Hematopoietic multipotent progenitor cell treated with erythropoietin and hydrocortisone succinate and interleukin-3 and kit ligand, for 4 days (in vitro differentiated cells): ENCODE data around the gene MVK.

Experiments
- DNase-seq: peaks from one replicate; pipeline ENCODE4 v3.0.0-alpha.2; 2015

Gene MVK

DNA sequence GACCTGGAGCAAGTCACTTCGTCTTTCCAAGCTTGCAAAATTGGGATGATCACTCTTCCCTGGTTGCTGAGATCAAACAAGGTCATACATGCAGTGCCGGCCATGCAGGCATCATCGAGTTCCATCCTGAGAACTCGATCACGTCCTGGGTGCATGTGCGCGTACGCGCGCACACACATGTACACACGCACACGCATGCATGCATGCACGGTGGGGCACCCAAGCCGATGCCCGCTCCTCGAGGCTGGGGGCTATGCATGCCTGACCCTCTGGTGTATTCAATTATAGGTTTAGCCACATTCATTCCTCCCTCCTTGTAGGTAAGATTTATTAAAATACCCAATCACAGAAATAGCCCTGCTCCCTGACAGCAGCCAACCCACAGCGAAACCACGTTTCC is 26.3 kb upstream of the MVK start:
- DNase-seq: no peak

DNA sequence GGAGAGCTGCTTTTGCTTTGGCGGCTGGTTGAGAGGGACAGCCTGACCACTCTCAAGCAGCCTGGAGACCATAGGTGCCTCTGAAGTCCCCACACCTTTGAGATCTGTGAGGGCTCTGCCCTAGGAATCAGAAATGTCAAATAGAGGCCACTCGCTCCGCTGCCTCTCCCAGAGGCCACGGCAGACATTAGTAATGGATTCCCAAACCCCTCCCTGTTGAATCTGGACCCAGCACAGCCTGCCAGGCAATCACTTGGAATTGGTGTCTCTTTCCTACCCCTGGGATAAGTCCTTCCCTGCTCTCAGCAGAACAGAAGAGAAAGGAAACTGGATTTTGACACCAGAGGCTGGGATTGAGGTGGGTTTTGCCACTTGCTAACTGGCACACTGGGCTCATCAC is 25.3 kb upstream of the MVK start:
- no peak for DNase-seq

DNA sequence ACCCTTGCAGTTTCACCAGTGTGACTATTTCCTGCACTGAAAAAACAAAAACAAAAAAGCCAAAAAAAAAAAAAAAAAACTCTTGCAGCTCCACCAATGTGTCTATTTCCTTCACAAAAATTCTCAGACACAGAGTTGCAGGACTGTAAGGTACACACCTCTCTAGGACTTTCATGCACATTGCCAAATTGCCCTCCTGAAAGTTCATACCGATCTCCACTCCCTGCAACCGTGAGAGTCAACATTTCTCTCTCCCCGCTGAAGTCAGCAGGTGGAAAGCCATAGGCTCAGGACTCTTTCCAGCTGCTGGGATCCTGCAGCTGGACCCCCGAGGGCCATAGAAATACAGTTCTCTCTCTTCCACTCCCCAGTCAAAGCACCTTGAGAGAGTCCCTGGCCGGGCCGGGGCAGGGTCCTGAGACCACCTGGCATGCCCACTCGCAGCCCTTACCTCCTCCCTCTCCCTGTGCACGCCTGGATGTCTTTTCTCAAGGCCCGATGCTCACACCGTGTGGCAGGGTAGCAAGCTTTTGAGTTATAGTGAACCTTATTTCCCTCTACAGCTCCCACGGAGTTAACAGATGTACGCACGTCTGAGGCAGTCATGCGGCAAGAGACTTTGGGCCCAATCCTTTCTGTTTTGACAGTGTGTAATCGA is 23.9 kb upstream of the MVK start:
- DNase-seq: no peak

DNA sequence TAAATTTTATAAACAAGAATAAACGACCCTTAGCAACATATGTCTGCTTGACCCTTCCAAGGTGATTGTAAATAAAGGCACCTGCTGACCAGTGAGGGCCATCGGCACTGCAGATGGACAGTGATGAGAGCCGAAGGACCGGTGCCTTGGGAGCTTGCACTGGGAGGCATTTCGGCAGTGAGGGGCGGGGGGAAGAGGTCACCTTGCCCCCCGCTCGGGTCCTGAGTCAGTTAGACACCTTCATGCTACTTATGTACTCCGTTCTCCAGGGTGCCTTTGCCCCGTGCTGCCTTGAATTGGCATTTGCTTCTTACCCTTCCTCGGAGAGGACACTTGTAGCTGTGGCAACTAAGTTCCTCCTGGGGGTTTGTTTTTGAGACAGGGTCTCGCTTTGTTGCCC is 23.3 kb upstream of the MVK start:
- DNase-seq: no peak

DNA sequence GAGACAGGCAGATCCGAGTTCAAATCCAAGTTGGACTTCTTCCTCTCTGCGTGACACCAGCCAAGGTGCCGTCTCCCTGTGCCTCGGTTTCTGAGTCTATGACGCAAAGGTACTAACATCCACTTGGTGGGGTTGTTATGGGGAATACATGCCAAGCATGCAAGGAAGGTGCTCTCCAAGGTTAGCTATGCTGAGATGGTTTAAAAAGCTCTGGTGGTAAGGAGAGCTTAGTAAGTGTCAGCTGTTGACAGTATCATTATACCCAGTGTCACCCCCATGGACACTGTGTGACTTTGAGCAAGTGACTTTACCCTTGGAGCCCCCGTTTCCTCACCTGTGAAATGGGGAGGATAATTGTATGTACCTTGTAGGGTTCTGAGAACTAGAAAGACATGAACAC is 22.5 kb upstream of the MVK start:
- DNase-seq: no peak

DNA sequence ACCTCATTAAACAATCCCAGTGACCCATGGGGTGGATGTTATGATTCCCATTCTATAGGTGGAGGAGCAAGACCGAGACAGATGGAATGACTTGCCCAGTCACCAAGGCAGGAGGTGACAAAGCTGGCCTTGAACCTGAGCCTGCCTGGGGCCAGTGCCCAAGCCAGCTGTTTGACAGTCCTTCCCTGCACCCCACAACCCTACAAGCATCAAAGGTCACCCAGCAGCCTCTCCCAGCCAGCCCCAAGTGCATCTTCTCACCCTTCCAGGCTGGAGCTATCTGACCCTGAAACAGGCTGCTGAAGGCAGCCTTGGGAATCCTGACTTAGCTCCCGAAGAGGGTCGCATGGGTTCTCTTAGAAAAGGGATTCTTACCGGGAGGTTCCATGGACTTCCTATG is 20.6 kb upstream of the MVK start:
- DNase-seq: no peak

DNA sequence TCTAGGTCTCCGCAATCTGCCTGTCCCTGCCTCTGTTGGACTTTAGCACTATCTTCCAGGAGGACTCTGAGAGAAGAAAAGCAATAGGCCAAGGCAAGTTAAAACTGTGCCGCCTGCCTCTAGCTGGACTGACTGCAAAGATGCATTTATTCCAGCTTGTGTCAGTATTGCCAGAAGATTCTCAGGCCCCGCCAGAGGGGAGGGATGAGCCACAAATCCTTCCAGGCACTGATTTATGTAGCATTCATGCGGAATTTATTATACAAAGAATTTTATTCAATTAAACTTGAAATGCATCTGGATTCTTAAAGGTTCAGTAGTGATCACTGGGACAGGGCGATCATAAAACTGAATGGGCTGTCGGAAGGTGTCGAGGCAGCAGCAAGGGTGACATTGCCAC is 20.1 kb upstream of the MVK start:
- DNase-seq: no peak

DNA sequence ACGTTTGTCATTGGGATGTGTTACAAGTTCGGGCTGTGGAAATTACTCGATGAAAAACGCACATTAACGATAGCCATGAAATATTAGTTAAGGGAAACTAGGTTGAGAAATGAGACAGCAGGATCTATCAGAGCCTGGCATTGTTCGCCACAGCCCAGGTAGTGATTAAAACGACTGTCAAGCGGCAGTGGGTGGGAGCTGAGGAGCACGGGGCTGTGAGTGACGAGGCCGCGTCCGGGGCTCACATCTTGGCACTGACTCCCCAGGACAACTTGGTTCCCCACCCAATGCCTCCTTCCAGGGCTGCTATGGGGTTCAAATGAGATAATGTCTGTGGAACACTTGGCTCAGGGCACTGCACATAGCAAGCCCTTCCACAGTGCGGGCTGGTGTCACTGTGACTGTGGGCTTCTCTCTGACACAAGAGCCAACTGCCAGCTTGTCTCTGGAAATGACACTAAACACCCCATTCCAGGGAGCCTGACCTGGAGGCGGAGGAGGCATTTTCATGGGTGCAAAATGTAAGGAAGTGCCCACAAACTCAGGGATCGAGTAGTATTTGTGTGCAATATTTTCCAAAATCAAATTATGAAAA is 19.6 kb upstream of the MVK start:
- DNase-seq: no peak

DNA sequence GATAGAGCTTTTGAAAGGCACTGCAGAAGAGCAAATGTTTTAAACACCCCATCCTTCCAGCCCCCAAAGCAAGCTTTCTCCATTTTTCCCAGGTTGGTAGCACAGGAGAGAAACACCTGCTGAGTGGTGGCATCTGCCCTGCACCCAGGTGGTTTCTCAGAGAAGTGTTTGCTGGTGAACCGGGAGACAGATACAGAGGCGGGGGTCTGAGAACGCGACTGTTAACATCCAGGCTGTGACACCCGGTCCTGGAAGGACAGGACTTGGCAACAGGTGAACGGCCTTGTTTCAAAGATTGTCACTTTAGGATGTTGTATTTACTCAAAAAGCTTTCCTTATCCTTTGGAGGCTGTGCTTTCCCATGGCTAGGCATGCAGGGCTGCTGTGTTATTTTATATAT is 18.8 kb upstream of the MVK start:
- DNase-seq: no peak

DNA sequence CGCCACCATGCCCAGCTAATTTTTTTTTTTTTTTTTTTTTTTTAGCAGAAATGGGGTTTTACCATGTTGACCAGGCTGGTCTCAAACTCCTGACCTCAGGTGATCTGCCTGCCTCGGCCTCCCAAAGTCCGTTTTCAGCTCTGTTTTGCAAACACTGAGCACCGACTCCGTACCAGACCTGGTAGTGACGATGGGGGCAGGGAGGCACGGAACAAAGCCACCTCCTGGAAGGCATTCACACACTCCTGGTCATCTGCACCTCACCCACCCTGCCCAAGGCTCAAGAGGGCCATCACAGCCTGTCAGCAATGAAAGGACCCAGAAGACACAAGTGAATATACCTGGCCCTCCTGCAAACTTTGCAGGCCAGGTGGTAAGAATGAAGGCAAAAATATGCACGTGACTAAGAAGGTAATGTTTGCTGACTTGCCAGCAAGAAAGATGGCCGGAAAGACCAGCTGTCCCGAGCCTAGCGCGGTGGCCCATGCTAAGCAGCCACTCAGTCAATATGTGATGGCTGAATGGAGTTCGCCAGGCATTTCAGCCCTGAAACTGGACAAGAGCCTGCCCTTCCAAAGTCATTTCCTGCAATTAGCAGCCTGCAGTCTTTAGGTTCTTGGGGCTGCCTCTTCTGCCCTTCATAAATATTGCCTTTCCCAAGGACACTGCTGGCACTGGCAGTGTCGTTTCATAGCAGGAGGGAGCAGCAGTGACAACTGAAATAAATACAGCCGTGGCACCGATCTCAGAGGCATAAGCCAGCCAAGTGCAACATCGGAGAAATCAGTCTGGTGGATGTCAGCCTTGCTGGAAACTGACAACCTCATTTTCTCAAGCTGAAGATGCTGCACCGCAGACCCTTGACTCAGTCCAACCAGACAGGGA is 17.9 kb upstream of the MVK start:
- DNase-seq: no peak

DNA sequence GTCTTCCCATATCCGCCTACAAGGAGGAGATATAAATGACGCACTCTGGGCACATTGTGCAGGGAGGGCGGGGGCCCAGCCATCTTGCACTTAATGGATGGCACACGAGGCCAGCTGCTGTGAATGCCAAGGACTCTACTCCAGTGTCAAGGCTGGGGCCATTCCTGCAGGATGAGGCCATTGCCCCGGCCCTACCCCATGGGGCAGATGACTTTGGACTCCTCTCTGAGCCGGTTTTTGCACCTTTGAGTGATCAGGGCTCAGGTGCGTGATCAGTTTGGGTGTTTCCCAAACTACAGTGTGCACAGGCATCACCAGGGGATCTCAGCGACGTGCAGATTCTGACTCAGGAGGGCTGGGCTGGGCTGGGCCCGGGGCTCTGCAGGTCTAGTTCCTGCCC is 16.4 kb upstream of the MVK start:
- DNase-seq: no peak

DNA sequence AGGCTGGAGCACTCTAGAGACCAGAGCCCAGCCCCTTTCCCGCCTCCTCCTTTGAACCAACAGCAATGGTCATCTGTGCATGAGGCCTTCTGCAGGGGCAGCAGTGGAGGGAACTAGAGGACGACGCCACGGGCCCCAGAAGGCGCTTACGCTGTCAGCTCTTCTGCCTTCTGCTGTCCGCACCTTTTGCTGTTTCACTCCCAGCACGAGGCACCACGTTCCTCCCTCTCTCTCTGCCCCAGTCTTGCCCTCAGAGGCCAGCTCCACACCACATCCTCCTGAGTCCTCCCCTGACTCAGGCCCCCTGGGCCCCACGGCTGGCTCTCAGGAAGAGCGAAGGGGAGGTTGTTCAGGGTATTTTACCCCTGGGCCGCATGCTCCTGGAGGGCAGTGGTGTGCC is 15.8 kb upstream of the MVK start:
- no peak for DNase-seq

DNA sequence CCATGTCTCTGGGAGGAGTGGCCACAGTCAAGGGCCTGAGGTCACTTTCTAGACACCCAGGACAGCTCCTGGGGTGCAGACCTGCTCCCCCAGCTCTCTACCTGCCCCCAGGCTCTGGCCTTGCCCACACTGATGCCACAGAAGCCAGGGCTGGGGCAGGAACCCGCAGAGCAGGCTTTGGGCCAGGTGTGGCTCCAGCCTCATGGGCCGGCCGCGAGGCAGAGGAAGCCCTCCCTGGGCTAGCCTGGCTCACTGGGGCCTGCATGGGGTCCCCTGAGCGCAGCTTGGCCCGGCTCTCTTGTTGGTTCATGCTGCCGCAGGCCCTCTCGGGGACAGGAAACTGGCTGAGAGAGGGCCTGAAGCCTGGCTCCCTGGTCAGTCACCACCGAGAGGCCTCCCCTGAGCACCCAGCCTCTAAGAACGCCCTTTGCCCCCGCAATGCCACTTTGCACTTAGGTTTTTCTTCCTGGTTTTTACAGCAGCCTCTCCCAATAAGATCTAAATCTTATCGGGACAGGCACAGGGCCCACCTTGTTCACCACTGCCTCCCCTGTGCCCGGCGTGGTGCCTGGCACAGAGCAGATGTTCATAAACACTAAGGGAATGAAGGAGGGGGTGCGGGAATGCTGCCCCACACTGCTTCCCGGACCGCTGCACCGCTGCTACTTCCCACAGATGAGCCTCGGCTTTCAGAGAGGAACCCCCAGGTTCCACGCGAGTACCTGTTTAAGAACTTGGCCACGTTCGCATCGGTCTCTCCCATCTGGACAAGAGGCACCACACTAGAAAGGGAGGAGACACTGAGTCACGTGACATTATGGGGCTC is 15.0 kb upstream of the MVK start:
- no peak for DNase-seq

DNA sequence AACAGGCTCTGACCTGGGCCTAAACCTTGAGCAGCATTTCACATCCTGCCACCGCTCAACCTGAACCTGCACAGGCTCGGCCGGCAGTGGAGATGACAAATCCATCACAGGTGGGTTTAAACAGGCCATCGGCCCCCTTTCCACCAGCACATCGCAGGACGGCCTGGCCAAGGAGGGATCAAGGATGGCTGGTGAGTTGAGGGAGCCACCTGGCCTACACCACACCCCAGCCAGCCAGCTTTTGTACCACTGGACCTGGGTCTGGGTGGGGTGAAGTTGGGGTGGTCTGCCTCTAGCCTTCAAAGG is 14.4 kb upstream of the MVK start:
- DNase-seq: no peak

DNA sequence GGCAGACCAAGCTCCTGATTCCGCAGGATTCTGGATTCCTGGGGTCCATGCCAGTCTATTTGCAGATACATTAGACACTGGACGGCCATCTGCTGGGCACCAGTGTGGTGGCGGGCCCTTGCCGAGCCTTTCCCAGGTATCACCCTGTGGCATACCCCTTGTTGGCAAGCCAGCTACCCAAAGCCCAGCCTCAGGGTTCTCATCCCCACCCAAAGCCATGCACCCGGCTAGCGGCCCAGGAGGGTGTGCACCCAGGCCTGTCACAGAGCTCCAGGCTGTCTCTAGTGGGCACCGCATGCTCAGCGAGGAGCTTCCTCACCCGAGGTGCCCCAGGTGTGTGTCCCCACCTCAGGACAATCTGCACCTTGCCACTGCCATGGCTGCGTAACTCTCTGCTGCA is 14.0 kb upstream of the MVK start:
- DNase-seq: no peak

DNA sequence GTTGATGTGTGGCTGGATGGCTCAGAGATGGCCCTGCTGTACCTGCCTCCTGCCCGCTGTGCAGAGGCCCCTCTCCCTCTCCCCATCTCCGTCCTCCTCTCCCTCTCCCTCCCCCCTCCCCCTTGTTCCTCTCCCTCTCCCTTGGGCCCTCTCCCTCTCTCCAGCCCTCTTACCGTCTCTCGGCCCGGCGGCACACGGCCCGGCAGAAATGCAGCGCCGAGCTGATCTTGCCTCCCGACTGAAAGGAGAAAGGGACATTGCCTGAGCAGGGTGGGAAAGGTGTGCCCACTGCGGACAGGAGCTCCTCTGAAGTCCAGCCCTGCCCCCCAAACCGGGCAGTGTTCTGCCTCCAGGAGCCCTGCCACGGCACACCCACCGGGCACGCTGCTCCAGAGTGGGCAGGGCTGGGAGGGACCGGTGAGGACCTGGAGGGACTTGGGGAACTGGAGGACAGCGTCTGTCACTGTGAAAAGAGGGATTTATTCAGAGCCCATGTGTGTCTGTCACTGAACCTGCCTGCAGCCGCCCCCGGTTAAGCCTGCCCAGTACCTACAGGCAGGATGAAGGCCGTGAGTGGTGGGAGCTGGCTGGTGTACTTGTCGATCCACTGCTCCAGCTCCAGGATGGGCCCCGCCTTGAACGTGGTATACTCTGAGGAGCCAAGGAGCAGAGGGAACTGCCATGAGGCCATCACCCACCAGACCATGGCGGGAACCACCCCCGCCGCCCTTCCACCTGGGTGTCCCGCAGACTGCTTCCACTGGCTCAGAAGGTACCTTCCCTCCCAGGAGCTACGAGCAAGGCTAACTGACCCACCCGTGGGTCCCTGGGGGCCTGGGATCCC is 12.5 kb upstream of the MVK start:
- DNase-seq: no peak

DNA sequence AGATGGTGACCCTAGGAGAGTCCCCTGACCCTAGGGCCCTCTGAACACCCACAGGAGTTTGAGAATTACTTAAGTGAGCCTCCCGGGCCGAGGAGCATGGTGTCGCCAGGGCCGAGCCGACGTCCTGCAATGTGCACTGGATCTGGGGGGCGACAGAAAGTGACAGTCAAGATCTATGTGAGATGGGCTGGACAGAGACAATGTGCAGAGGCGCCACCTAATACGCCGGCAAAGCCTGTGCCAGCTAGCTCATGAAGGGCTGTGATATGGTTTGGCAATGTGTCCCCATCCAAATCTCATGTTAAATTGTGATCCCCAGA is 11.9 kb upstream of the MVK start:
- no peak for DNase-seq

DNA sequence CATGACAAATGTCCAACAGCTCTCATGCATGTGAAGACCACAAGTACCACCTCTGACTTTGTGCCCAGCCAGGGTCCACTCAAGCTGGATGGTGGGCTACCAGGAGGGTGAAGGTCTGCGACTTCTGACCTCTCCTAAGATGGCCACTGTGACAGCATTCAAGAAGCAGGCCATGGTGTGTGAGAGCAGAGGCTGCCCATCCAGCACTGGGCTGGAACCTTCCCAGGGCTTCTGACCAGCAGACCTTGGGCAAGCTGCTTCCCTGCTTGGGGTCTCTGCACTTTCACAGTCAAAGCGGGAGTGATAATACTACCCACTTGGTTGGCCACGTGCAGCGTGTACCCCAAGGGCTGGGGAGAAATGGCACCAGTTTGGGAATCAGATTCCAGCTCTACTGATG is 10.7 kb upstream of the MVK start:
- DNase-seq: no peak

DNA sequence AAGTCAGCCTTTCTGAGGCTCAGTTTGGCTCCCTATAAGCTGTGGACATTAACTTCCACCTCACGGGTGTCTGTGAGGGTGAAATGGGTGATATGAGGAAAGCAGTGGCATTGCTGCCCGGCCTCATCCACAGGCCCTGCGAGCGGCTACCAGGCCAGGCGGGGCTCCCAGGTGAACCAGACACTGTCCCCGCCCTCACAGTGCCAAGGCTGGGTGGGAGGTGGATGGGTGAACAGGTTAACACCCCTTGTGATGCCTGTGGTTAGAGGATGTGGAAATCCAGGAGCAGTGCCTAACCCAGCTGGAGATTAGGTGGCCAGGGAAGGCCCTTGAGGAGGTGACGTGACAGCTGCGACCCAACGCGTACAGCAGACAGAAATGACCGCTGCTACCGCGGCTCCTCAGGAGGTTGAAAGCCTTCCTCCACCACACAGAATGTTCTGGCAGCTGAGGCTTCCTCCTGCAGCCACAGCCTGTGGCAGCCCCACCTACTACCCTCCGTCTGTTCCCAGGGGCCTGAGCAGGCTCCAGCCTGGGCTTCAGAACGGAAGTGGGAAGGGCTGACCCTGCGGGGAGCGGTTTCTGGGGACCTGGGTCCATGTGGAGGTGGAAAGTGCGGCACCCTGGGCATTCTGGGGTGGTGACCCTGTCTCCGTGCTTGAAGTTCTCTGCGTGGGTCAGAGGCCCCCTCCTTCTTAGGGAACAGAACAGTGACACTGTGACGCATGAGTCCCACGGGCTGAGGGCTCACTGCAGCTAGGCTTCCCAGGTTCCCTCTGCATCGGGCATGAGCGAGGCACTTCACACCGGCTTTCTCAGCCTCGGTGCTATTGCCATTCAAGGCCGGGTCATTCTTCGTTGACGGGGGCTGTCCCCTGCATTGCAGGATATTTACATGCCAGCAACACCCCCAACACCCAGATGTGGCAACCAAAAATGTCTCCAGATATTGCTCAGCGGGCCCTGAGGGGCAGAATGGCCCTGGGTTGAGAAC is 10.0 kb upstream of the MVK start:
- DNase-seq: no peak

DNA sequence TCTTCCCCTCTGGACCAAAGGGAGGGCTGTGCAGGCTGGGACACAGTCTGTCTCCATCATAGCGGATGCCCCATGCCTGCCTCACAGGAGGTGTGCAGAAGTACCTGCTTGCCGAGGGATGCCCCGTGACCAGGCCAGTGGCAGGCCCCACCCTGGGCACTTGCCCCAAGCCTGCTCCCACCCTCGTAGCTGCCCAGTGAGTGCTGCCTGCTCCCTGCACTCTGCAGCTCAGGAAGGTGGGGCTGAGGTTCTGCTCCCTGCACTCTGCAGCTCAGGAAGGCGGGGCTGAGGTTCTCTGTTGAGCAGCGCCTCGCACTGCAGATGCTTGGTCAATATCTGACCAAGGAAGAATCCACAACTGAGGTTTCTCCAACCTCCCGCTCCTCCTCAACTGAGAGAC is 7.2 kb upstream of the MVK start:
- DNase-seq: no peak

DNA sequence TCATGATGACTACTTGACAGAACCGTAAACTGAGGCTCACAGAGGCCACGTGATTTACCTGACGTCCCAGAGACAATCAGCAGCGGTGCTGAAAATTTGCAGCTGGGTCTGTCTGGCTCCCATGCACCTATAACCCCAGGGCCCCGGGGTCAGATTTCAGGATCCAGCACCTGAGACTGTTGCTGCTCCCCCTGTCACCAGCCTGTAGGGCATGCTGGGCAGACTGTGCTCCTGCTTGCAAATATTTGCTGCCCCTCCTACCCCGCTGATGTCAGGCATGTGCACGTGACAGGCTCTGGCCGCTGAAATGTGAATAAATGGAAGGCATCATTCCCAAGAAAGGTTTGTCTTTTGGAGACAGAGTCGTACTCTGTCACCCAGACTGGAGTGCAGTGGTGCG is 6.3 kb upstream of the MVK start:
- no peak for DNase-seq

DNA sequence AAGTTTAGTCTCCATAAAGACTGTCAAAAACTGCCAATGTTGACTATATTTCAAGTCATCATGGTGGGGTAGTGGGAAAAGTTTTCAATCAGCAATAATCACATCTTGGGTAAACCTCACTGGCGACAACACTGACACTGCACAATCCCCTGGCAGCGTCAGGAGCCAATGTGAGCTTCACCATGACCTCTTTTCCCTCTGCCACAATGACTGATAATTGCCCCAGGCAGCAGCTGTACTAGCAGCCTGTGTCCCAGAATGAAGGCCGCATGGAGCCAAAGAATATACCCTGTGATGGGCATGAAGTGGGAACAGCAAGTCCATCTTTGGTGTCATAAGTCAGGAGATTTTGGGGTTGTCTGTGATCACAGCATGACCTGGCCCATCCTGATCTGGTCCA is 5.6 kb upstream of the MVK start:
- DNase-seq: no peak
